HuH-7 (cell line): ENCODE data around the gene PHOSPHO1.

Source experiments
- DNase-seq: peaks from one replicate; pipeline ENCODE4 v3.0.0; 2011; ENCODE audit warnings: low spot score

Gene PHOSPHO1

DNA sequence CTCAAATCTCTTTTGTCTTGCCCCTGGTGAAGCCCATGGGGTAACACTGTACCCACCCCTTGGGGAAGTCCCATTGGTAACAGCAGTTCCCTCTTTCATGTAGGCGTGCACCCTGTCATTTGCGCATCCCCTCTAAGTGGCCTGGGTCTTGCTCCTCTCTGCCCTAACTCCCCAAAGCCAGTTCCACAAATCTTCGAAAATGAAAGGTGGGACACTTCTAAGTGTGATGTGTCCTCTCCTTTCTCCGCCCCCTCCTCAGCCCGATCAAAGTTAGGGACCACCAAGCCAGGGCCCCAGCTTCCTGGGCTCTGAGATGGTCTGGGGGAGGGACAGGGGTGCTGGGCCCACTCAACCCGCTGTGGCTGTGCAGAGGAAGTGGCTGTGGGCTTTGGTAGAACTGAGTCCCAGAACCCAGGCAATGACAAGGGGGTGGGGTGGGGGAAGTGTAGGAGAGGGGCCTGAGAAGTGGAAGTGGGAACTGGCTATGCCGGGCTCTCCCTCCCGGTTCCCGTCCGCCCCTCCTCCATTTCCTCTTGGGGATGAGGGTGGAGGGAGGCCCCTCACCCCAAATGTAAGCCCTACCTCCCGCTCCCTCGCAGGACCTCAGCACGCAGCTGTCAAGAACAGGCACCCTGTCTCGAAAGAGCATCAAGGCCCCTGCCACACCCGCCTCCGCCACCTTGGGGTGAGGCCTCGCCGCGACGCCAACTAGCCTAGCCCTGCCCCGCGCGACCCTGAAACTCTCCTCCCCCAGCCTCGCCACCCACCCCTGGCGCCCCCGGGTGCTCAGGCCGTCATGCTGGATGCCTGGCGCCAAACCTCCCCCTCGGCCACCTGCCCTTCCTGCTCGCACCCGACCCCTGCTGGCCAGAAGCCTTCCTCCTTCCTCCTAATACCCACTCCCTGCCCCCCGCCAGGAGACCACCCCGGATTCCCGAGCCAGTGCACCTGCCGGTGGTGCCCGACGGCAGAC, 11.4 kb downstream of the PHOSPHO1 start:
- no peak for DNase-seq

DNA sequence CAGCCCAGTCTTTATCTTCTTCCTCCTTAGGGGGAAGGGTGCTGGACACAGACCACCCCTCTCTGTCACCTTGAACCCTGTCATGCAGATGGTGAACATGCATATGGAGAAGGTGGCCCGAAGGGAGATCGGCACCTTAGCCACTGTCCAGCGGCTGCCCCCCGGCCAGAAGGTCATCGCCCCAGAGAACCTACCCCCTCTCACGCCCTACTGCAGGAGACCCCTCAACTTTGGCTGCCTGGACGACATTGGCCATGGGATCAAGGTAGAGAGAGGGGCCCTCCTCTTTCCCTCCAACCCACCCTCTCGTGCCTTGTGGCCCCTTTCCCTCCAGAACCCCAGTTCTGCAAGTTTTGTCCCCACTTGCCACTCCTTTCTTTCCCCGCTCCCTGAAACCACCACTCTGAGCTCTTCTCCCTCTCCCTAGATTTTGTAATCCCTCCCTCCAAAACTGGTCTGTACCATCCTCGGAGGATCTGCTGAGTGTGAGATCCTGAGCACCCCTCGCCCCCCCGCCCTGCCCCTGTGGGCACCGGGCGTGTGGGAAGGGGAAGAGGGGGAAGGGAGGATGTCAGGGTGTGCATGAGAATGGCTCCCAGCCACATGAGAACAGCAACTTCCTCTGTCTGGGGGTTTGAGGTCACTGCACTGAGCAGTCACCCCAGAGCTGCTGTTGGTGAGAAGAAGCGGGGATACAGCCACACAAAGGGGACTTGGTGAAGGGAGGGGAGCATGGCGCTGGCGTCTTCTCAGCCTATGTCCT, 12.8 kb downstream of the PHOSPHO1 start:
- no peak for DNase-seq

DNA sequence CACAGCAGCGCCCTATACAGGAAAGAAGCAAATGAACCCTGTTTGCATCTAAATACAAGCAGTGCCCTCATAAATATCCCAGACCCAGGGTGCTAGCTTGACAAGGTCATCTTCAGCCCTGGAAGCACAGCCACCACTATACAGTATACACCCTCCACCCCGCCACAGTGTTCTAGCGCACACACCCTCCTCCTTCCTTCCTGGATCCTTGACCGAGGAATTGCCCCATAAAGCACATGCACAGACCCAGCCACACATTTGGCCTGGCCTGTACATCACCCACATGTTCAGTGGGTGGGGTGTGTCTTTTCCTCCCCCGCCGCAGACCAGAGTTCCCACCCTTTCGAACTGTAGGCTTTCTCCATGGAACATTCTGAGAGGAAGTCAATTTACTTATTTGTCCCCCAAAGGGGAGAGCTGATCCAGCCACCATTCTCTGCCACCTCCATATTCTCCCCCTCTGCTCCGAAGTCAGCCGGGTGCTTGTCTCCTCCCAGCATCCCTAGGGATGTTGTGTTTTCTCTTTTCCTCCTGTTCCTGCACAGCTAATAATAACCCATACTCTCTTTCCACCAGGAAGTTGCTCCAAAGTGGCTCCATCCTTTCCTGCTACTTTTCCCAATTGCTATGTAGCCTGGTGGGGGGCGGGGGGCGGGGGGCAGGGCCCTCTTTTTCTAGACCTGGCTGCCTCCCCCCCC, 13.5 kb downstream of the PHOSPHO1 start:
- no peak for DNase-seq

DNA sequence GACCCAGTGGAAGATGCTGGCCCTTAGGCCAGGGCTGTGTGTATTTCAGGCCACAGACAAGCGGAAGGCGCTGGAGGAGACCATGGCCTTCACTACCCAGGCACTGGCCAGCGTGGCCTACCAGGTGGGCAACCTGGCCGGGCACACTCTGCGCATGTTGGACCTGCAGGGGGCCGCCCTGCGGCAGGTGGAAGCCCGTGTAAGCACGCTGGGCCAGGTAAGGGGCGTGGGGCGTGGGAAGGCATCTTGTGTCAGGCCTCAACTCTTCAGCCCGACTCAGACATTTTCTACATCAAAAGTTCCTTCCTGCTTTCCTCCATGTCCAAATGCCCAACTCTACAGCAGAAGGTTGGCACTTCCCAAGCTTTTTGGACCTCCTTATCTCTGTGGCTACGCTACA, 14.1 kb downstream of the PHOSPHO1 start:
- no peak for DNase-seq

DNA sequence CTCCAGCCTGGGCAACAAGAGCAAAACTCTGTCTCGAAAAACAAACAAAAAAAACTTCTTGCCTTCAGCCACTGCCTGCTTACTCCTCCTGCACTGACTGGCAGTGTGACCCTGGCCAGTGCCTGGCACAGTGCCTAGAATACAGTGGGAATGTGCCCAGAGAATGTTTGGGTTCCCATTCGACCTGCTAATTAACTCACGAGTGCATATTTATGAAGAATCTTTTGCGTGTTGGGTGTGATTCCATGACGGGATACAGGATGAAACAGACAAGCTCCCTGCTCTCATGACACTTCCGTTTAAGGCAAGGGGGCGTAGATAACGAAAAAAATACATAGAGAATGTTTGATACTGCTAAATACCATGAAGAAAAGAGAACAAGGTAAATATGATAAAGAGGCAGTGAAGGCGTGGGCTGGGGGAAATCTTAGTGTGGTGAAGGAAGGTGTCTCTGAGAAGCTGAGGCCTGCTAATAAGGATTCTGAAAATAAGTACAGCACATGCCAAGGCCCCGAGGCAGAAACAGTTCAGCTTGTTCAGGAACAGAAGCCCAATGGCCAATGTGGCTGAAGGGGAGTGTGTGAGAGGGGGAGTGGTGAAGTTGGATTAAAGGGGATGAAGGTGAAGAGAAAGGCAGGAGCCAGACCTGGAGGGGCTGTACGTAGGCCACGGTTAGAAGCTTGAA, 15.8 kb downstream of the PHOSPHO1 start:
- DNase-seq, result no peak

DNA sequence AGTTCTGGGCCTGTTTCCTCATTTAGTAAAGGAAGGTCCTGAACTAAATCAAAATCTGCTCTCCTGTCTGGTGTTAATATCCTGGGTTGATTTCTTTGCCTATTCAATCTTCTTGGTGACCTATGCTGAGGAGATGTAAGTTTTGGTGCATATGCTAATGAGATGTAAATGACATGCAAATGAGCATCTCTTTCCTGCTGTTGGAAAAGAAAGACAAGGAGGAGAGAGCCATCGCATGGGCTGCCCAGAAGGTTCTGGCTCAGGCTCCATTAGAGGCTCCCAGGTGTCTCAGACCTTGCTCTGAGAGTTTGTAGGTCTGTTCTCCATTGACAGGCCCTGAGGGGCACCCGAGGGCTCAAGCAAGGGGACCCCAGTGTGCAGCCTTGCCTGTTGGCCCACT, 16.7 kb downstream of the PHOSPHO1 start:
- no peak for DNase-seq

DNA sequence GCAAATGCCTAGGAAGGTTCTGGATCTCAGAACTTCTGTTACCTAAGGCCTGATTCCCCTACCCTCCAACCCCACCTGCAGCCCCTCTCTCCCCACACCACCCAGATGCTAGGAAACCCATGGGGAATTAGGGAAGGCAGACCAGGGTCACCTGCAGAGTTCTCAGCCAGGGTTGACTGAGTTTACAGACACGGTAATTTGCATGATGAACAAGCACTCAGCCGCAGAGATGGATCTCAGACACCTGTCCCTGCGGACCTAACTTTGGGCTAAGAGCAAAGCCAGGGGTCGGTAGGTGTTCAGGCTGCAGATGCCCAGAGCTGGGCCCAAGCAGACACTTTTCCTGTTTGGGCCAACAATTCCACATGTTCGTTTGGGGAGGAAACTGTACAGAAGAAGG, 17.2 kb downstream of the PHOSPHO1 start:
- DNase-seq, result no peak

DNA sequence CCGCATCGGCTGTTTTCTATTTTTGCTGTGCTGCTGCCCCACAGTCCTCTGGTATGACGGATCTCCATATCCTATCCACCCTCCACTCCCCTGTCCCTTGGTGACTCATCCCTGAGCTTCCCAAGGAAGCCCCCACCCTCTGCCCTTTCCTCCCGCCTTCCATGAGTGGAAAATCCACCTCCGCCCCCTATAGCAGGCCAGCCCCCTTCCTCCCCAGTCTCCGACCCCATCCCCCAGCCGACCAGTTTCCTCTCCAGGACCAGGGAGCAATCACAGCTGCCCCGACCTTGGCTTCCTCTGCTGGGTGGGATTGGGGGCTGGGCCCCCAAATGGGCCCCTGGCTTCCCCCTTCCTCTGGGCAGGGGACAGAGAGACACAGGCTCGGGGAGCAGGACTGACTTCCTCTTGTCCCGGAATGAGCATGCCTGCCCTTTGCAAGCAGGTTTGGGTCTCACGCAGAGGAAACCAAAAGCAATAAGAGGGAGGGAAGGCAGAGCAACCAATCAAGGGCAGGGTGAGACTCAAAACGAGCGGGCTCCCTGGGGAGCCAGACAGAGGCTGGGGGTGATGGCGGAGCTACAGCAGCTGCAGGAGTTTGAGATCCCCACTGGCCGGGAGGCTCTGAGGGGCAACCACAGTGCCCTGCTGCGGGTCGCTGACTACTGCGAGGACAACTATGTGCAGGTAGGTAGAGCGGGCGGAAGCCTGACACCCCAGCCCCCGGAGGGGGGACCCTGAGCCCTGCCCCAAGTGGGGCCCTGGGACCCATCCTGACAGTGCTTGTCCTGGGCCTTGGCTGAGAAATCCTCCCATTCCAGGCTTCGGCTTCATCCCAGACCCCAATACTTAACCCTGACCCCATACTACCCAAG, 20.2 kb downstream of the PHOSPHO1 start, which contains the start of the genes ABI3 and GNGT2:
ABI3 (plus strand) TSS at position 550 of the 872 bp plus-strand sequence; CDS start at position 568, 18 bp downstream.
GNGT2 (minus strand) TSS at position 417 of the 872 bp plus-strand sequence. CDS start 3,152 bp downstream, outside the sequence.
- no peak for DNase-seq

DNA sequence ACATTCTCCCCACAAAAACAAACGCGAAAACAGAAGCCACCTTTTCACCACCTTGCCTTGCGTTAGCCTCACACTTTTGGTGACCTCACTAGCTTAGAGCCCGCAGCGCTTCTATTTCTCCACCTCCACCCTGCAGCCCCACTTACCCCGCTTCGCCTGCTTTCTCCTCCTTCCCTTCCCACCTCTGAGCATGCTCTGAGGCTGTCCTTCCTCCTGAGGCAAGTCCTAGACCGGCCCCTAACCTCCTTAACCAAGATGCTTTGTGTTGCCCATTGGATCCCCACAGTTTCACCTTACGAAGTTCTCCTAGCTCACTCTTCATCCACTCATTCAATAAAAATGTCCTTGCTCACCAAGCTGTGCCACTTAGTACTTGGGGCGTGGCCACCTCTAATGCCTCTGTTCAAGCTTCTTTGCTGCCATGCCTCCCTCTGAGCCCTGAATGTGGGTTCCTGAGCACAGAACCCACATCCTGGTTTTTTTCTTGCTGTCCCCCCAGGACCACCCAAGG, 21.5 kb downstream of the PHOSPHO1 start:
- no peak for DNase-seq

DNA sequence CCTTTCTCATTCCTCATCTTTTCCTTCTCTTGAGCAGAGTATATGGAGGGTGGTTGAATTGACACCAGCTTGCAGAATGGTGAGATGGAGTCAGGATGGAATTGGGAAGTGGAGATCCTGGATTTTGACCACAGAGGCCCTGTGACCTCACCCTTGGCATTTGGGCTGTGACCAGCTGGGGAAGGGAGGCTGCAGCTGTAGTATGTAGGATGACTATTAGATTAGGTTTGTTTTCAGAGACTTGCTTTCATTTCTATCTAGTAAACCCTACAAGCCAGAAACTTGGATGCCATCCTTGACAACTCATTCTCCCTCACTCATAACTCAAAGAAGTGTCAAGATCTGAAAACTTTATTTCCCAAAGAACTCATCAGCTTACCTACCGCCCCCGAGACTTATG, 26.1 kb downstream of the PHOSPHO1 start:
- DNase-seq, result no peak

DNA sequence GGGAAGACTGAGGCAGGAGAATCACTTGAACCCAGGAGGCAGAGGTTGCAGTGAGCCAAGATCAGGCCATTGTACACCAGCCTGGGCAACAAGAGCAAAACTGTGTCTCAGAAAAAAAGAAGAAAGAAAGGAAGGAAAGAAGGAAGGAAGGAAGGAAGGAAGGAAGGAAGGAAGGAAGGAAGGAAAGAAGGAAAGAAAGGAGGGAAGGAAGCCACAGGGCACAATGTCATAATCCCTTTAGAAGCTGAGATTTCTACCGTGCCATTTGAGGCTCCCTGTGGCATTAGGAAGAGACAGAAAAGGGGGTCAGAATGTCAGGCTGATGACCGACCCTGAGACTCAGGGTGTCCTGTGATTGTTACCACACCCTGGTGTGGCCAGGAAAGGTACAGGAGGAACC, 26.8 kb downstream of the PHOSPHO1 start:
- DNase-seq, result no peak

DNA sequence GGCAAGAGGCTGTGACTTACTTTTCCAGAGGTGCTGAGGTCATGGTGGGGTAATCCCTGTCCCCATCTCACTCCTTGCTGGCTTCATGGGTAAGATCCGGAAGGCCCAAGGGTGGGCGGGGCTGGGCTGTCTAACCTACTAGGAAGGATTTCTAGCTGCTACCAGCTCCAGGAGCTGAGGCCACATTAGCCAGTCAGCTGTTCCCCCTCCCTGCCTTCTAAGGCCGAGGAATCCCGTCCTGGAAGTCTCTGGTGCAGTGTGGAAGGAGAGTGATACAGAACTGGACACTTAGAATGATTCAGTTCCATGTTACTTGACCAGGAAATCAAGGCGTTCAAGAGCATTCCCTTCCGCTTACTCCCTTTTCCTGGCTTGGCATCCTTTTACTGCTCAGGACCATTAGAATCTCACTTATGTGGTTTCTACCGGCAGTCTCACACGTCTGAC, 29.1 kb downstream of the PHOSPHO1 start:
- no peak for DNase-seq

DNA sequence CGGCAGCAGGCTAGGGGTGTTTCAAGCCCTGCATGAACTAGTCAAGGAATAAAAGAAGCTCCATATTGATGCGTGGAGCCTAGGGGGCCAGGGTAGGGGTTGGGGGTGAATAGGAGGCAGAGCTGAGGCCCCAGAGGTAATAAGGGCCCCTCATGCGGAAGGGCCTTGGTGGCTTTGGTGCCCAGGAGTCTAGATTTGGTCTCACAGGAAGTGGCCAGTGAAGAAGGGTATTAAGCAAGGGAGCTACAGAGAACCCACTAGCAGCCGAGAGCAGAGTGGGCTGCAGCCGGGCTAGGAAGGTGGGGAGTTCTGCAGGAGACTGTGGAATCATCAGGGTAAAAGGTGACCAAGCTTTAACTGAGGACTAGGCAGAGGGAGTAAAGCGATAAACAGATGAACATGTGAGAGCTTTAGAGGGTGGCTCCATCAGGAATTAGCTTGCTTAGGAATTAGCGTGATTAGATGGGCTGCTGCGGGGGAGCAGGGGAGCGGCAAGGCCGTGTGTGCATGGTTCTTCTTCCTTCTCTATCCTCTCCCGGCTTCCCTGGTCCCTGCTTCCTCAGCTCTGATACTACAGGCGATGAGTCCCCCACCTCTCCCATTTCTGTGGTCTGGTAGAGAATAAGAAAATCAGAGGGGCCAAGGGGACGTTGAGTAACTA, 30.0 kb downstream of the PHOSPHO1 start:
- DNase-seq, result no peak

DNA sequence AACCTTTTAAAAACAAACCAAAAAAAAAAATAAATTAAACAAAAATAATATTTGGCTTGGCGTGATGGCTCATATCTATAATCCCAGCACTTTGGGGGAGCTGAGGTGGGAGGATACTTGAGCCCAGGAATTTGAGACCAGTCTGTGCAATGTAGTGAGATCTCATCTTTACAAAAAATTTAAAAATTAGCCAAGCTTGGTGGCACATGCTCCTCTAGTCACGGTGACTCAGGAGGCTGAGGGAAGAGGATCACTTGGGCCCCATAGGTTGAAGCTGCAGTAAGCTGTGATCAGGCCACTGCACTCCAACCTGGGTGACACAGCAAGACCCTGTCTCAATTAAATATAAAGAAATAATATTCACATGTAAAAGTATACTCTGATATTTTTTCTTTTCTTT, 32.4 kb downstream of the PHOSPHO1 start:
- no peak for DNase-seq

DNA sequence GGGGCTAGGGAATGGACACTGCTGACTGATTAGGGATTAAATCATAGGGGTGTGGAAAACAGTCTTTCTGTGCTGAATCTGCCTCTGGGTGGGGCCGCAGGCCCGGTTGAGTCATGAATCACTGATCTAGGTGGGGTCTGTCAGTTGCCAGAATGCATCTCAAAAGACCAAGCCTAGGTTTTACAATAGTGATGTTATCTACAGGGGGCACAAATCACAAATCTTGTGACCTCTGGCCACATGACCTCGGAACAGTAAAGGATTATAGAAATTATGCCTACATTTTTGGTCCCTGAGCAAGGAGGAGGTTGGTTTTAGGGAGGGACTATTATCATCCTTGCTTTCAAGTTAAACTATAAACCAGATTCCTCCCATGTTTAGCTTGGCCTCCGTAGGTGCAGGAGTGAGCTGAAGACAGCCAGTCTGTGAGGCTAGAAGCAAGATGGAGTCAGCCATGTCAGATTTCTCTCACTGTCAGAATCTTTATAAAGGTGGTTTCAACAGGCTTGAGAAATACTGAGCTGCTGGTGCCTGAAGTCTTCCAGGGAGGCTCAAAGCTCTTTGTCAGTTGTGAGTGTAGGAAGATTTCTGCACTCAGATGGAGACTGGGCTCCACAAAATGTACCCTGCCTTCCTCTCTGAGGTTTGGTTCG, 33.1 kb downstream of the PHOSPHO1 start:
- no peak for DNase-seq

DNA sequence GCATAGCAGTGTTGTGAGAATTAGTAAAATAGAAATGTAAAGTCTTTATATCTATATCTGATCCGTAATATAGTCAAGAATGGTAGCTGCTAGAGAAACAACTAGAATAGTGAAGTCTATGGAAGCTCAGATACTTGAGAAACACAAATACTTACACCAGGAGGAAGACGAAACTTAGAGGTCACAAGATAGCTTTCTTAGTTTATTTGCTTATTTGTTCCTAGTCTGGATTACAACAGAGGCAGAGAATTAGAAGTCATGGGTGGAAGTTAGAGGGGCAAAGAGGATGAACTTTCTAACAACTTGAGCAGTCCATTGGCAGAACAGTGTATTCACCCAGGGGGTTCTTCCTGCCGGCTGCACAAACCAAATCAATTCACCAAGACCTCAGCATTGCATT, 34.1 kb downstream of the PHOSPHO1 start:
- no peak for DNase-seq

DNA sequence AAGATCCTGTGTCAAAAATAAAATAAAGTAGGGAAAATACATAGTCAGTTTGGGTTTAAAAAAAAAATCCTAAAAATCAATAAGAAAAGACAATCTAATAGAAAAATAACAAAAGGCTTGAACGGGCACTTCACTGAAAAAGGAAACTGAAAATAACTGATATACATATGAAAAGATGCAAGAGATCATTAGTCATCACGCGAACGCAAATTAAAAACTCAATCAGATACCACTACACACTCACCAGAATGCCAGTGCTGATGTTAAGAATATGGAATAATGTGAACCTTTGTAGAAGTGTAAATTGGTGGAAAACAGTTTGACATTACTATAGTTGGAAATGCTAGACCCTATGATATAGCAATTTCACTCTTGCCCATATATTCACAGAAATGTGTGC, 34.8 kb downstream of the PHOSPHO1 start:
- no peak for DNase-seq

DNA sequence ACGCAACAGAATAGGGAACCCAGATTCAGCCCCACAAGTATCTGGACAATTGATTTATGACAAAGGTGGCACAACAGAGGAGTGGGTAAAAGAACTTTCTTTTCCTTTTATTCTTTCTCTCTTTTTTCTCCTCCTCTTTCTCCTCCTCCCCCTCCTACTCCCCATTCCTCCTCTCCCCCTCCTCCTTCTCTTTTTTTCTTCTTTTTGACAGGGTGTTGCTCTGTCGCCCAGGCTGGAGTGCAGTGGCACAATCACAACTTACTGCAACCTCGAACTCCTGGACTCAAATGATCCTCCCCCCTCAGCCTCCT, 36.3 kb downstream of the PHOSPHO1 start:
- DNase-seq, result no peak

DNA sequence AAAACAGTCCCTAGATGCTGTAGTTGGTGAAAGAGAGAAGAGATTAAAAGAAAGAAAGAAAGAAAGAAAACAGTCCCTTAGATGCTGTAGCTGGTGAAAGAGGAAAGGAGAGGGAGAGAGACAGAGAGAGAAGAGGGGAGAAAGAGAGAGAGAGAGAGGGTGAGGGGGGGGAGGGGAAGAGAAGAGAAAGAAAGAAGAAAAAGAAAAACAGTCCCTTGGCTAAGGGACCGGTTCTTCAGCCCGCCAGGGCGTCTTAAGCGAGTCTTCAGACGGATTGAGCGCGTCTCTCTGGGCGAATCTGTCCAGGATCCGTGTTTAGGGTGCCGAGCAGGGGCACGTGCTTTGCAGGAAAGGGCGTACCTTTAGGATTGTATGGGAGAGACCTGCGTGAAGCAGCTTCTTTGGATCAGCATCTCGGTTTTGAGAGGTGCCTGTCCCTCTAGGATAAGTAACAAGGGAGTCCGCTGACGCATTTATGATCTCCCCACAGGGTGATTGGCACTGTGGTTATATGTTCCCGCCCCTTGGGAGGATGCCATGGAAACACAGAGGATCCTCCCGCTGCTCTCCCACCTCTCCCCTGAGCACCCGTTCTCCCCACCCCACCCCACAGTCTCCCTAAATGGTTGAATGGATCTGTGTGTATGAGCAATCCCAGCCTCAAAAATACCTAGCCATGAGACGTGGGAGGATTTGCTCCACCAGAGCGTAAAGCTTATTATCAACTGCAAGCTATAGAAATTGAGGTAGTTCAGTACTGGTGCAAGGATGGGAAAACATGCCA, 36.9 kb downstream of the PHOSPHO1 start:
- DNase-seq, result peak; percentile 70
